Nephron (organoid): ENCODE measurements around the gene RBP2.

Experiments
- H3K27ac Mint-ChIP-seq, 3 experiments: 2 replicates each; pipeline ENCODE4 v1.8.0; 2020; ENCODE audit warnings: mixed read lengths in 3 of 3, mild to moderate bottlenecking in 2 of 3, moderate library complexity in 1 of 3
- H3K27me3 Mint-ChIP-seq: 2 replicates; pipeline ENCODE4 v1.8.0; 2021; ENCODE audit warnings: low read depth, mild to moderate bottlenecking, moderate library complexity, mixed read lengths
- H3K36me3 Mint-ChIP-seq: 2 replicates; pipeline ENCODE4 v1.8.0; 2020; ENCODE audit warnings: low read depth, mixed read lengths
- H3K4me1 Mint-ChIP-seq: 2 replicates; pipeline ENCODE4 v1.8.0; 2020; ENCODE audit warnings: mixed read lengths
- H3K4me3 Mint-ChIP-seq, 3 experiments: 2 replicates each; pipeline ENCODE4 v1.8.0; 2020; ENCODE audit warnings: mild to moderate bottlenecking in 3 of 3, mixed read lengths in 3 of 3, moderate library complexity in 2 of 3
- H3K9me3 Mint-ChIP-seq: 2 replicates; pipeline ENCODE4 v1.8.0; 2020; ENCODE audit warnings: mixed read lengths
- TF ChIP-seq, protein P1 (sequence below), 3 experiments: fragments of 200-600 bp; sonication (generic); IDR thresholded peaks; one replicate each; pipeline ENCODE4 v1.5.0; 2021; ENCODE audit warnings: antibody characterized with exemption in 3 of 3; ENCODE audit not compliant: unreplicated experiment in 3 of 3

Gene RBP2

DNA sequence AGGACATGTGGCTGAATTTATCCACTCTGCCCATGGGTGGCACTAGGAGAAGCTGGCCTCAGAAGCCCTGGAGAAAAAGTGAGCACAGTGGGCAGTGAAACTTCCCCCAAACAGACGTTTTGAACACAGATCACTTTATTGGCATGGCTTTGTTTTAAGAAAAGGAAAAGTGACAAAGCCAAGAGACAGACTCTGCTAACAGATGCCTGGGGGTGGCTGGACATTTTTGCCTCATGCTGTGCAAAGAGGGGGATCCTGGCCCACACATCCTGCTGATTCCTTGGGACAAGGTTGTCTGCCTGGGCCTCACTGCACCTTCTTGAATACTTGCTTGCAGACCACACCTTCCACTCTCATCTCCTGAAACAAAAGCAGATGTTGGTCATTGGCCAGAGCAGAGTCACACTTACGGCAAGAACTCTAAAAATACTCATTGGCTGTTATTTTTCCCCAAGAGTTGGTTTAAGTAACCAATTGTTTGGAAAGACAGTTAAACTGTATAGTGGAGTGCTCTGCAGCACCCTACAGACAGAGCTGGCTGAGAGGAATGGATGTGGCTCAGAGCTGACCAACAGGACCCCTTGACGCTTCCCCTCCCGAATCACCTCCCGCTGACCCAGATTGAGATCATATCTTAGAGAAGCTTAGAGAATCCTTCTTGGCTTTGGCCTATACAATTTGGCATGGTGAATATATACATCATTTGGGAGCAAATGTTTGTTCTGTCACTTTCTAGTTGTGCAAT is 41.2 kb upstream of the RBP2 start:
- H3K27ac Mint-ChIP-seq: peak overlapping the region; percentile 23 to 69 (median 57)
- TF ChIP-seq, protein P1, sequence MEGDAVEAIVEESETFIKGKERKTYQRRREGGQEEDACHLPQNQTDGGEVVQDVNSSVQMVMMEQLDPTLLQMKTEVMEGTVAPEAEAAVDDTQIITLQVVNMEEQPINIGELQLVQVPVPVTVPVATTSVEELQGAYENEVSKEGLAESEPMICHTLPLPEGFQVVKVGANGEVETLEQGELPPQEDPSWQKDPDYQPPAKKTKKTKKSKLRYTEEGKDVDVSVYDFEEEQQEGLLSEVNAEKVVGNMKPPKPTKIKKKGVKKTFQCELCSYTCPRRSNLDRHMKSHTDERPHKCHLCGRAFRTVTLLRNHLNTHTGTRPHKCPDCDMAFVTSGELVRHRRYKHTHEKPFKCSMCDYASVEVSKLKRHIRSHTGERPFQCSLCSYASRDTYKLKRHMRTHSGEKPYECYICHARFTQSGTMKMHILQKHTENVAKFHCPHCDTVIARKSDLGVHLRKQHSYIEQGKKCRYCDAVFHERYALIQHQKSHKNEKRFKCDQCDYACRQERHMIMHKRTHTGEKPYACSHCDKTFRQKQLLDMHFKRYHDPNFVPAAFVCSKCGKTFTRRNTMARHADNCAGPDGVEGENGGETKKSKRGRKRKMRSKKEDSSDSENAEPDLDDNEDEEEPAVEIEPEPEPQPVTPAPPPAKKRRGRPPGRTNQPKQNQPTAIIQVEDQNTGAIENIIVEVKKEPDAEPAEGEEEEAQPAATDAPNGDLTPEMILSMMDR (IDR thresholded peaks at IDR 0.05; ENCODE audit: unreplicated experiment in 3 of 3): no peak
- no peak overlapping the region for H3K4me3 Mint-ChIP-seq
- H3K4me1 Mint-ChIP-seq: peaks cover 17% of the 10 kb centered on the region
- no peaks in the 10 kb centered on the region for H3K27me3 Mint-ChIP-seq
- H3K36me3 Mint-ChIP-seq: peaks cover 59% of the 10 kb centered on the region
- no peaks in the 10 kb centered on the region for H3K9me3 Mint-ChIP-seq

DNA sequence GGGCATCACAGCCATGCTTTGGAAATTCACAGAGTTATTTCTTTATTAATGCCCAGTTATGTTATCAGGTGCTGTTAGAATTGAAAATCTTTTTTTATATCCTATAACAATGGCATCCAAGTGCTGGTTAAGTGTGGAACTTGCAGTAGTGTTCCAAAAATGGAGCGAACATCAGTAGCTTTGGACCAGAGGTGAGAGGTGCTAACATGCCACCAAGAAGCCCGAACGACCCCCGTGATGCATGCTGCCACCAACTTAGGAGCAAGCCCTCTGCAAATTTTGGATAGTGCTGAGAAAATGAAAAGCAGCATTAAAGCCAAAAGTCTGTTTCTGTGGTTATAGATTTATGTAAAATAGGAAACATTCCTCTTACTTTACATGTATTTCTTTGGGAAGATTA is 38.4 kb upstream of the RBP2 start:
- Mint-ChIP-seq H3K9me3 (no peaks in the 10 kb centered on the region), H3K36me3 (peaks cover 40% of the 10 kb centered on the region), H3K27ac (no peak overlapping the region)

DNA sequence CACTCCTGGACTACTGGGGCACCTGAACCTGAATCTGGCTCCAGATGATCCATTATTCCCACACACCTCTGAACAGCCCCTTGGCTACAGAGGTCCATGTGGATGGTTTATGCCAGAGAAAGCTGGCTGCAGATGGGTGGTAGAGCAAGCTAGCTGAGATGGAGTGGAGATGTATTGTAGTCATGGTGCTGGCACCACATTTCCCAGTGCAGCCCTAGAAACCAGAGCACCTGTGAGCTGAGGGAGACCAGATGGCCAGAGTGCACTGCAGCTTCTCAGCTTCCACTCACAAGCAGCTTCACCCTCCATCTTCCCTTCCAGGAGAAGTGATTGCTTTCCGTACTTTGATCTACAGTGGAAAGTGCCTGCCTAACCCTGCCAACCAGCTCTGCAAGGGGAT is 33.3 kb upstream of the RBP2 start:
- H3K9me3 Mint-ChIP-seq: no peaks in the 10 kb centered on the region
- H3K4me3 Mint-ChIP-seq: no peak overlapping the region
- H3K36me3 Mint-ChIP-seq: no peaks in the 10 kb centered on the region
- H3K27ac Mint-ChIP-seq: no peak overlapping the region
- H3K4me1 Mint-ChIP-seq: no peaks in the 10 kb centered on the region
- H3K27me3 Mint-ChIP-seq: no peaks in the 10 kb centered on the region
- TF ChIP-seq, protein P1 (IDR thresholded peaks at IDR 0.05; ENCODE audit: unreplicated experiment in 3 of 3): no peak

More for the DNA sequence above, 38.4 kb upstream of the RBP2 start:
- H3K27me3 Mint-ChIP-seq: no peaks in the 10 kb centered on the region
- TF ChIP-seq, protein P1 (IDR thresholded peaks at IDR 0.05; ENCODE audit: unreplicated experiment in 3 of 3): no peak
- no peak overlapping the region for H3K4me3 Mint-ChIP-seq
- H3K4me1 Mint-ChIP-seq: peaks cover 13% of the 10 kb centered on the region

DNA sequence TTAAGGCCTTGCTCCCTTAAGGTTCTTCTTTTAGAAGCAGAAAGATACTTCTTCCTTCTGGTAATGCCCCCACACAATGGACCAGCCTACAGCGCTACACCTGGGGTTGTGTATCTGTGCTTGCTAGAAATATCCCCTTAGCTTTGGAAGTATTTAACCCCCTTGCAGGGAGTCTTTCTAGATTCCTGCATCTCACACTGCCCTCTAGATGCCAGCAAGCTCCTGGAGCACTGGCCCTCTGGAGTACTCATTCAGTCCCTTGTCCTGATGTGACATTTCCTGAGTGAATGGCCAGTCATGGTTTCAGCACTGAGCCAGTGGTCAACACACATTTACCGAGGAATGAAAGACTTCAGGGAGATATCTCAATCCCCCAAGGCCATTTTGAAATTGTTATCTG is 30.4 kb upstream of the RBP2 start:
- H3K36me3 Mint-ChIP-seq: no peaks in the 10 kb centered on the region

DNA sequence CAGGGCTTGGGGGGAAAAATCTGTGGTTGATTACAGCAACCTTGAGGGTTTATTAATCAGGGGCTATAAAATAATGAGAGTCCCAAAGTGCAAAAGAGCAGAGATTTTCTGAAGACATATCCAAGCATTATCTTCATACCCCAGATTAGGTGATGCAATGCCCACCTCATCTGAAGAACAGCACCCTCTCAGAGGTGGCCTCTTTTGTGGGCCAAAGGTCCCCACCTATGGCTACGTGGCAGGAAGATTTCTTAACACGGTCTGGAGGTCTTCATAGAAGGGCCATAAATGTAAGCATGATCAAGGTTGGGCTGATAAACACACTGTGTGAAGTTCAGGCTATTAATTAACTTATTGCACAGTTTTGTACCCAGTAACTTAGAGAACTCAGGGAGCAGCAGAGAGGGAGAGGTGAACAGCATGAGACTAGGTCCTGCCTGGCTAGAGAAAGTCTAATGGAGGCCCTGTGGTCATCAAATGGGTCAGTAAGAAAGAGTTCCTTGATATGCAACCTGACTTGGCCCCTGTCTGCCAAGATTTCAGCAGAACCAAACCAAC is 29.6 kb upstream of the RBP2 start:
- no peaks in the 10 kb centered on the region for H3K9me3 Mint-ChIP-seq
- TF ChIP-seq, protein P1 (IDR thresholded peaks at IDR 0.05; ENCODE audit: unreplicated experiment in 3 of 3): no peak
- no peaks in the 10 kb centered on the region for H3K36me3 Mint-ChIP-seq
- H3K27ac Mint-ChIP-seq: no peak overlapping the region
- H3K4me1 Mint-ChIP-seq: no peaks in the 10 kb centered on the region
- H3K4me3 Mint-ChIP-seq: no peak overlapping the region
- no peaks in the 10 kb centered on the region for H3K27me3 Mint-ChIP-seq

More for the DNA sequence above, 30.4 kb upstream of the RBP2 start:
- Mint-ChIP-seq H3K4me1 (no peaks in the 10 kb centered on the region), H3K9me3 (no peaks in the 10 kb centered on the region), H3K27ac (no peak overlapping the region), H3K4me3 (no peak overlapping the region), H3K27me3 (no peaks in the 10 kb centered on the region)
- TF ChIP-seq, protein P1 (IDR thresholded peaks at IDR 0.05; ENCODE audit: unreplicated experiment in 3 of 3): no peak

DNA sequence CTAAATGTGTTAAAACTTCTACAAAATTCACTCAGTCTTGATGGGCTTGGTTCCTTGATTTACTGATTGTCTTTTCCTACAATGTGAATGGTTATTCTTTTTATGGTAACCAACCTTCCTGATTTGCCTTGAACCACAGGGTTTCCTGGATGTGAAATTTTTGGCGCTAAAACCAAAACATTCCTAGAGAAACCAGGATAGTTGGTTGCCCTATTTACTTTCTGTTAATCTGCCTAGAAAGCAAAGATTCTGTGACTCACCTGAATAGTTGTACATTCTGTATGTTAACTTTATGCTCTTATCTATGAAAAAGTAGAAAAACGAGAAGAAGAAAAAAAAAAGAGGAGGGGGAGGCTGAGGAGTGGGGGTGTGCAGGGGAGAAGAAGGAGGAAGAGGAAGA is 23.2 kb upstream of the RBP2 start:
- Mint-ChIP-seq H3K9me3 (peaks cover 12% of the 10 kb centered on the region), H3K27me3 (no peaks in the 10 kb centered on the region), H3K4me3 (no peak overlapping the region), H3K27ac (no peak overlapping the region), H3K36me3 (peaks cover 21% of the 10 kb centered on the region), H3K4me1 (no peaks in the 10 kb centered on the region)
- TF ChIP-seq, protein P1 (IDR thresholded peaks at IDR 0.05; ENCODE audit: unreplicated experiment in 3 of 3): no peak
